NCI-H345 (cell line): Measurements from ENCODE around the gene SLC6A20.

Experiments used
- DNase-seq: peaks from one replicate; lab custom pipeline; 2025; lab: John Stamatoyannopoulos, UW

Gene SLC6A20

GRCh38 chr3:45777746-45778386 lies 18.5 kb downstream of the SLC6A20 start:
- no peak for DNase-seq

DNA sequence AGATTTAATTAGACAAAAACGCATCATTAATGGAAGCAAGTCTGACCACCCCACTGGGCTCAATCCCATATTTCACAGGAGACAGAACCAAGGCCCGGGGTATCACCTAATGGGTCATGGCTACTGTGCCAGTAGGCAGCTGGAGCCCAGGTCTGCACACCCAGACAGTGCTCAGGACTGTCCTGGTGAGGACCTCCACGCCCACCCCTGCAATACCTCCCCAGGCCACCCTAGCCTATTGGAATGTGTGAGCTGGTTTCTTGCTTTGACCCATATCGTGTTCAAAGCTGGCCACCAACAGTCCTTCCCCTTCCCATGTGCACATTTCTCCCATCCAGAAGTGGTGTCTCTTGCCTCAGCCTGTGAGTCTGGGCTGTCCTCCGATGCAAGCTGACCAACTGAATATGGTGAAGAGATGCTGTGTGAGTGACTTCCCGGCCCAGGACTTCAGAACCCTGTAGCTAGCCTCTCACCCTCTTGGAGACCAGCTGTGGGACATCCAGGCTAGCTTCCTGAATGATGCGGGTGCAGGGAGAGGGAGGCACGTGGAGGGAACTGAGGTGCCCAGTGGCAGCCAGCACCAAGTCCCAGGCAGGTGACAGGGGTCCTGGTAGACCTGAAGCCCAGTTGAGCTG lies 19.1 kb downstream of the SLC6A20 start:
- no peak for DNase-seq

DNA sequence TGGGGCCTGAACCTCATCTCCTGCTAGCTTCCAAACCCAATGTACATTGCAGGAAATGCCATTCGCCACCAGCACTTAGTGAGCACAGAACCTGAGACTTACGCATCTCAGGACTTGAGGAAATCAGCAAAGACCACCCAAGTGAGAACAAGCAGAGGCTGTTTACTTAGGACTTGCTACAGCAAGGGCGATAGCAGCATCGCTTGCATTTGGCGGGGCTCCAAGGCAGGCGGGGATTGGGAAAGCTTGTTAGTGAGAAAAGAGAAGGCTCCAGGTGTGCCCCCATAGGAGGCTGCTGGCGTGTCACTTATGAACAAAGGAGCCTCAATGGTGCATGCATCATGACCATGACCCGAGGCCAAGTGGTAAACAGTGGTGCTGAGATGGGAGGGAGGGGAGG lies 19.7 kb downstream of the SLC6A20 start:
- DNase-seq, result peak; percentile 91

DNA sequence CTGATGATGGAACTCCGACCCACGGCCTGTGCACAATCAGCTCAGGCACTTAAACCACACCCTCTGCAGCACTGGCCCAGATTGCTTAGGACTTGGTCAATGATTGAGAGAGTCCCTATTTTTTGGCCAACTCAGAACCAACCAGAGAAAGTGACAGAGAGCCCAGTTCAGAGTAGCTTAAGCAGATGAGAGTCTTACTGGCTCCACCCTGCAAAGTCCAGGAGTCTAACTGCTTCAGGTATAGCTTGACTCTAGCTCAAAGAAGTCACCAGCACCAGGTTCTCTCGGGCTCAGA lies 20.1 kb downstream of the SLC6A20 start:
- no peak for DNase-seq

DNA sequence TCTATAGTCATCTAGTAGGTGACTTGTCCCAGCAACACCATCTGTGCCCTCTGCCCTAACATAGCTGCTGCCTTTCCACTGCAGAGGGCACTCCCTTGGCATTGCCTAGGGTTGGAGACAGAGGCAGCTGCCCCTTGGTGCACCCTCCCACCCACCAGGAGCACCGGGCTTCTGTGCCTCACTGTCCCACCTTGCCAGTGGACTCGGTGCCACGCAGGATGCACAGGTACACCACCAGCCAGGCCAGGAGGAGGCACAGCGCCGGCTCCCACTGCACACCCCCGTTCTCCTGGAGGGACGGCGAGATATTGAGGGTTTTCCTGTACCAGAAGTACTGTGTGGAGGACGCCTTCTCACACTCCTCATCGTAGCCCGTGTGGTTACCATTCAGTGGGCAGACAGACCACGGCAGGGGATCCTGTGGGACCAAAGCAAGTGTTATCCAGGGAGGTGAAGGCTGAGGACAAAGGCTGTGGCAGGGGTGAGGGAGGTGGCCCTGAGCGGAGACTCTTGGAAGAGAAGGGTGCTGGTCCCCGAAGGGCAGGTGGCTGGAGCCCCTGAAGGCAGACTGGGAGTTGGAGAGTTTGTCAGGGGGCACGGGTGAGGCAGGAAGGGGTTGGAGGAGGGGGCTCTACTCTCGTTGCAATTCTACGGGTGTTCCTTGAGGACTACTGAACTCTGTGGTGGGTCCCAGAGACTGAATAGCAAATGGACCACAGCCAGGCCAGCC lies 20.6 kb downstream of the SLC6A20 start:
- no peak for DNase-seq

DNA sequence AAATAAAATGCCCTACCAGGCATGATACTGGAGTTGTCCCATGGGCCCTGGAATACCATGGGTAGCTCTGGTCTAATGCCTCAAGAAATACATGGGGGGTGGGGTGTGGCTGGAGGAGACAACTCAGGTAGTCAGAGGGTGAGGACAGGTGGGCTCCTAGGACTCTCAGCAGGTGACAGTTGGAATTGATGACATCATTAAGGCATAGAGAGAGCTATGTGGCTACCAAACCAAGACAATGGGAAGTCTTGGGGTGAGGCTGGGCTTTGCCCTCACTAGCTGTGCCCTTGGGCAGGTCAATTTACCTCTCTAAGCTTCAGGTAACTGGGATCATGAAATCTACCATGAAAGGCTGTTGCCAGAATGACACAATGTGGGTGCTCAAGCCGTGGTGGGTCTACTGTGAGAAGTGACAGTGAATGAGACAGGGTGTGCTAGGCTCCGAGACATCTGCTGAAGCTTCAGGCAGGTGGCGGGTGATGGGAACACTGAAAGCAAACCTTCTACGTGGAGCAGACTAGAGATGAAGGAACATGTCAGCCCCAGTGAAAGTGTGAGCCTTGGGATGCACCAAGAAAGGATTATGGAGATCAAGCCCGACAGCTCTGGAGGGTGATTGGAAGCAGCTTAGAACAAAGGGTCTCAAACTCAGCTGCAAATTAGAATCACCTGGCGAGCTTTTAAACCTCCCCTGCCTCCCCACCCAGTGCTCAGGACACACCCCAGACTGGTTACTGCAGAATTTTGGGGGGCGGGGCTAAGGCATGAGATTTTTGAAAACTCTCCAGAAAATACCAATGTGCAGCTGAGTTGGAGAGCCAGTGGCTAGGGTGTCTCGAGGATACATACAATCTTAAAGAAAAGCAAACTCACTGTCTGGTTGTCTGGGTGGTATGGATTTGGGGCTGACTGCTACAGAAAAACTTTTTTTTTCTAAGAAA lies 21.5 kb downstream of the SLC6A20 start:
- DNase-seq, result no peak

DNA sequence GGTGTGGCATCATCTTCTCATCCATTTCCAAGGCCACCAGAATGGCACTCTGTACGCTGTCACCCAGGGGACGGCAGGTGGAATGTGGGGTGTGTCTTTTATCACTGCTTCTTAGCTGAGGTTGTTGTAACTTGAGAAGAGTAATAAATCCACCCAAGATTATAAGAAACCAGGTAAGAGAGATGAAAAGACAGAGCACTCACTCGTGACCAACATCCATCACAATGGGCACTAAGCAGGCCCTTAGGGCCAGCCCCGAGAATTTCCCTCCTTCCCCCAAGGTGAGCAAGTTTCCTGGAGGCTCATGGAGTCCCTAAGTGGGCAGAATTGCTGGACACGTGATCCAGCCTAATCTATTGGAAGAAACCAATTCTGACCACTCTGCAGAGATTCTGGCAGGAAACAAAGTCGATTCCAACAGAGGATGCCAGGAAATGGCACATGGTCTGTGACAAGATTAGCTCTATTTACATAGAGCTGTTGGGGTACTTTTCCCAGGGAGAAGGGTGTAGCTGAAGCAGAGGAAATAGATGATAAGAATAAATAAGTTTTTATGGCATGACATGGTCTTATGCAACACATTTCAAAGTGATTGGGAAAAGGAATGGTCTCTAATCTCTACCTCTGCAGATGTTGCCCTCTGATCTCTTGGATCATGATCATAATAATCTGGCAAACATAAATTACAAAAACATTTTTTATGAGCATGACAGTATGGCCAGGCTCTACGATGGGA lies 22.5 kb downstream of the SLC6A20 start:
- DNase-seq, result no peak

DNA sequence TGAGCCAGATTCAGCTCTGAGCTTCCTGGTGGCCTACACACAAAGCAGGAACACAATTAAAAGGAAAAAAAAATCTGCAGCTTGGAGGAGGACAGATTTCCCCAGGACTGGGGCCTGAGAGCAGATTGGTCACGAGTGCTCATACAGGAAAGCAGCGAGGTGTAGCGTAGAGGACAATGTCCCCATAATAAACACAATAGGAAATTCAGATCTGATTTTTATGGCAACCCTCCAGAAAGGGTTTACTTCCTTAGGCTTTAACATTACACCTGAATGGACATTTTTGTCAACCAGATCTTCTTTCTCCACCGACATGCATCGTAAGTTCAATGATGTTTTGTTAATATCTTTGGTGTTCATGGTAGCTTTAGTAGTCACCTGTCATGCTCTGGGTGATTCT lies 23.3 kb downstream of the SLC6A20 start:
- DNase-seq, result no peak

DNA sequence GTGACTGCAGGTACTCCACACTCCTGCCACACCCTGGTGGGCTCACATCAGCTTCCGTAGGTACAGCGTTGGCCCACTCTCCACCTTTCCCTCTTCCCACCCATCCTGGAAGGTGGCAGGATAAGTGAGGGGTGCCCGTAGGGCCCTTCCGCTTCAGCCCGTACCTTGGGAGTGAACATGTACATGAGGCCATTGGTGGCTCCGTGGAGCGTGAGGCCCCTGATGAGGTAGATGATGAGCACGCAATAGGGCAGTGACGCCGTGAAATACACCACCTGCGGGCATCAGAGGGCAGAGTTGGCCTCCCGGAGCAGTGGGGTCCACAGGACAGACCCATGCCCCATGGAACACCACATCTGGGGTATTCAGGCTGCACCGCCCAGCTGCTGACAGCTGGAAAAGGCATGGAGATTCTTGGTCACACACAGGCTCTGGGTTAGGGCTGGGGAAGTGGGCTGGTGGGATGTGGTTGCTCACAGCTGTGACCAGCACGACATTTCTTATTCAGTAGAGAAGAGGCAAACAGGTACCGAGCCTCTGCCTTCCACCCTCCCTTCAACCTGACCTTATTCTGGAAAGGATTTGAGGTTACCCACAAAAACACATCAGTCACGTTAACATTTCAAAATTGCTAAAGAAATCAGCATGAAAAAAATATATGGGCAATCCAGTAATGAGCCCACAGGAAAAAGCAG lies 23.8 kb downstream of the SLC6A20 start:
- no peak for DNase-seq

DNA sequence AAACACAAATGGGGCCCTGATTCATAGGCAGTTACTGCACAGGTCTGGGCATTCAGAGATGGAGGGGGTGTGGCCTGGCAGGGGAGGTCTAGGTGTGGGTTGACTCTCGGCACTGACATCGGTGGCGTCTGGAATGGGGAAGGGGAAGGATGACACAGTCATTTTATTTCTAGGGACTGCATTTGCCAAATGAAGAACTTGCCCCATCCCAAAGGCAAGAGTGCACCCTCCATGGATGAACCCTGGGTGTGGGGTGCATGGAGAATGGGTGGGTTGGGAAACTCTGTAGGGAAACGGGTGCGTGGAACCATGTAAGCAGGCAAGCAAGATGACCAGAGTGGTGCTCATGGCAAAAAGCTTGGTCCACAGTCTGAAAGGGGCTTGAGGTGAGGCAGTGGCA lies 24.5 kb downstream of the SLC6A20 start:
- no peak for DNase-seq

GRCh38 chr3:45771166-45771775 lies 25.1 kb downstream of the SLC6A20 start:
- no peak for DNase-seq

DNA sequence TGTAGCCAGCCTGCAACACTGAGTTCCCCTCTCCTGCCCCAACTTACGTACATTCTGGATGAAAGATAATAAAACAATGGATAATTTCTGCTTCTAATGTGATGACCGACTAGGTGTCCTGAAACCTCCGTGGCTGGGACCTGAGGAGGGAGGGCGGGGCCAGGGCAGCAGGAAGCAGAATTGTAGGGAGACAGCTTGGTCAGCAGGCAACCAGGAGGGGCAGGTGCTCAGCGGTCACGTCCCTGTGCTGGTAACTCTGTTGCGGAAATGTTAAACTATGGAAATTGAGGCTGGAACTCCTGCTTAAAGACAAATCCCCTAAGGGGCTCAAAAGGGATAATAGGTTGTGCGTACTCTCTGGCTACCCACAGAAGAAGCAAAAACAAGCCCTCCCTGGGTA lies 30.4 kb downstream of the SLC6A20 start:
- no peak for DNase-seq

DNA sequence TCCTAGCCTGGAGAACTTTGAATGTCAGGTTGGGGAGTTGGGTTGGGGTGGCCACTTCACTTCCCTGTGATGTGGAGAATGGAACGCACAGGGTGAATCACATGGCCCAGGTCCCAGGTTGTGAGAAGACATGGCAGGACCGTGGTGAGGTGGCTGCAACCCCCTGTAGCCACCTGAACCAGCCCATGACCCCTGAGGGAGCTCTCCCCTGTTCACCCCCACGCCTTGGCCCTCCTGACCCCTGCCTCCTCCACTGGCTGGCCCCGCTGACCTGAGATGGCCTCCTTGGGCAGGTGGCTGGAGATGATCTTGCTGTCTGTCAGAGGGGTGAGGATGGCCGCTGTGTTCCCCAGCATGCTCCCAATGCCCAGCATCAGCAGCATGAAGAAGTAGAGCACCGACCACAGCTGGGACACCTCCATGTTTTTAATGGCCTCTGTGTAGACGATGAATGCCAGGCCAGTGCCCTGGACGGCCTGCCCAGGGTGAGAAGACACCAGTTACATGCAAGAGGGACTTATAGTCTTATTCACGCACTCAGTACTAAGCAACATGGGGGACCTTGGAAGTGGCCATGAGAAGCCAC lies 31.0 kb downstream of the SLC6A20 start:
- DNase-seq, result no peak

- DNase-seq, result no peak
These were observed 33.0 kb downstream of the SLC6A20 start for GRCh38 chr3:45763303-45763675.

- no peak for DNase-seq
These were observed 33.6 kb downstream of the SLC6A20 start for GRCh38 chr3:45762647-45763302.

- no peak for DNase-seq
These were observed 34.5 kb downstream of the SLC6A20 start for GRCh38 chr3:45761831-45762230.

DNA sequence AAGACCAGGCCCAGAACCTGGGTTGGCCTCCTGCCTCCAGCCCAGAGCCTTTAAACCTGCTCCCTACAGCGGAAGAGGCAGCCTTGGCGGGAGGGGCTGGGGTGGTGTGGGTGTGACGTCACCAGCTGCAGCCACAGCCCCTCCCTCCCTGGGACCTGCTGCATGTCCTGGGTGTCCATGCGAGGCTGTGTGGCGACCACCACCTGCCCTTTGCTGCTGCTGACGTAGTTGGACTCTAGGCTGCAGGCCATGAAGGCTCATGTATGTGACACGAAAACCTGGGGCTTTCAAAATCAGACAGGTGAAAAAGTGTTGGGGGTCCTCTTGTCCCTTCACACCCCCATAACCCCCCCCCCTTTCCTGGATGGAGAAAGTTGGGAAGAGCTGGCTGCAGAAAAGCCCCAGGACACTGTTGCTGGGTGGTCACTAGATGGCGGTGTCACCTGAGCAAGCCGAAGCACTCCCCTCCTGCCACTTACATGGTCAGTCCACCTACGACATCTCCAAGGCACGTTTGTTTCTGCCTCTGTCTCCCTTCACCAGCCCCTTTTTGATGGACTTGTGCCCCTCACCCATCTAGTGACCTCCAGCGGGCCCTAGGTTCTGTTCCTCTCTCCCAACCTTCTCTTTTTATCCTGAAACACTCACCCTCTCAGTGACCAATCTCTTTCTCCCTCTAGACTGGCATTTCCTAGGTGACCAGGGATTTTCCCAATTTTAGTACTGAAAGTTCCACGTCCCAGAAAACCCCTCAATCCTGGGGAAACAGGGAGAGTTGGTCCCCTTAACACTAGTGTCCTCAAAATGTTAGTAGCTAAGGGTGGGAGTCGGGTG lies 35.2 kb downstream of the SLC6A20 start:
- DNase-seq, result peak; percentile 21

DNA sequence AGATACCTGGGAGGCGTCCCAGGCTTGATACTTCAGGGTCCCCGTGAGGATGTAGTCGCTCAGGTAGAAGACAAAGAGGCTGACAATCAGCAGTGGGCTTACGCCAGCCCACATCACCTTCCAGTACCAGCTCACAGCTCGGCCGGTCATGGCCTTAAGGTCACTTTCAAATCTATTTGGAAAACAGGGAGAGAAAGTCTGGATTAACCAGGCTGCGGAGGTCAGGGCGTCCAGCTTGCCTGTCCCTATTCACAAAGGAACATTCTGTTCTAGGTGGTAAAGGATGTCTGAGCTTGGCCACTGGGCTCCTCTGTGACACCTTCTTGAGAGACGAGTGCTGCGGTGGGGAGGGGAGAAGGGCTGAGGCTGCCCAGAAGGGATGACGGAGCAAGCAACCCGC lies 36.5 kb downstream of the SLC6A20 start:
- no peak for DNase-seq

- no peak for DNase-seq
These were observed 37.5 kb downstream of the SLC6A20 start for GRCh38 chr3:45758871-45759270.
